ENCODE data around the gene GTF2H1.

- TF ChIP-seq ZNF274 (IDR thresholded peaks at IDR 0.05; ENCODE audit: low read length) = no peak
- no peak for TF ChIP-seq ZNF274 (tag by site-specific recombination; IDR thresholded peaks at IDR 0.05; ENCODE audit: borderline replicate concordance)
- TF ChIP-seq ZNF561 (tag by site-specific recombination; IDR thresholded peaks at IDR 0.05; ENCODE audit: borderline replicate concordance) = no peak
- TF ChIP-seq, protein P1, sequence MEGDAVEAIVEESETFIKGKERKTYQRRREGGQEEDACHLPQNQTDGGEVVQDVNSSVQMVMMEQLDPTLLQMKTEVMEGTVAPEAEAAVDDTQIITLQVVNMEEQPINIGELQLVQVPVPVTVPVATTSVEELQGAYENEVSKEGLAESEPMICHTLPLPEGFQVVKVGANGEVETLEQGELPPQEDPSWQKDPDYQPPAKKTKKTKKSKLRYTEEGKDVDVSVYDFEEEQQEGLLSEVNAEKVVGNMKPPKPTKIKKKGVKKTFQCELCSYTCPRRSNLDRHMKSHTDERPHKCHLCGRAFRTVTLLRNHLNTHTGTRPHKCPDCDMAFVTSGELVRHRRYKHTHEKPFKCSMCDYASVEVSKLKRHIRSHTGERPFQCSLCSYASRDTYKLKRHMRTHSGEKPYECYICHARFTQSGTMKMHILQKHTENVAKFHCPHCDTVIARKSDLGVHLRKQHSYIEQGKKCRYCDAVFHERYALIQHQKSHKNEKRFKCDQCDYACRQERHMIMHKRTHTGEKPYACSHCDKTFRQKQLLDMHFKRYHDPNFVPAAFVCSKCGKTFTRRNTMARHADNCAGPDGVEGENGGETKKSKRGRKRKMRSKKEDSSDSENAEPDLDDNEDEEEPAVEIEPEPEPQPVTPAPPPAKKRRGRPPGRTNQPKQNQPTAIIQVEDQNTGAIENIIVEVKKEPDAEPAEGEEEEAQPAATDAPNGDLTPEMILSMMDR (tag by site-specific recombination; IDR thresholded peaks at IDR 0.05) = no peak
- no peak for TF ChIP-seq TRIM28 (IDR thresholded peaks at IDR 0.05; ENCODE audit: borderline replicate concordance, low read length)
- peak; percentile 69 for TF ChIP-seq SP3 (tag by site-specific recombination; IDR thresholded peaks at IDR 0.05)
- TF ChIP-seq ZNF184 (tag by site-specific recombination; IDR thresholded peaks at IDR 0.05) = no peak
Observed at GRCh38 chr11:18394275-18394927, 72.0 kb downstream of the GTF2H1 start, which contains the start of gene LDHA.

Measured in HEK293 (cell line).